HCT116 (cell line): ENCODE data around the gene PRRG2. TPM values are rescaled to one million over a fixed set of nuclear protein-coding genes. Genes with fewer than 3 reads are reported as not detected.
A peak's percentile ranks its signal among the peaks of the same experiment; 100 is the strongest.

Experiments
- ATAC-seq: fragments of 200-7000 bp; cut with Tn5 transposase; 2 replicates; pipeline ENCODE4 v1.9.1; 2020; ENCODE audit warnings: mild to moderate bottlenecking, moderate library complexity
- BruUV-seq: library from RNA; stranded (reverse); fragments of 400-500 nt; replicated peaks from 2 replicates; lab custom pipeline; 2021; lab: Mats Ljungman, UMichigan
- CTCF ChIA-PET: fragments of 300-600 bp; sonication (Branson Sonifier 250); formaldehyde crosslinking; loops from one replicate; lab custom pipeline; 2021; ENCODE audit warnings: antibody characterized with exemption; lab: Charles Lee
- POLR2A ChIA-PET: fragments of 300-600, 350-600 bp; sonication (Branson Sonifier 250); formaldehyde crosslinking; loops from one replicate; lab custom pipeline; 2021; ENCODE audit warnings: antibody characterized with exemption; lab: Charles Lee
- RAD21 ChIA-PET, 2 experiments: fragments of 300-600 bp; sonication (Branson Sonifier 250); formaldehyde crosslinking; loops; one replicate each; lab custom pipeline; 2023; ENCODE audit warnings: low total read pairs in 2 of 2; ENCODE audit not compliant: uncharacterized antibody in 2 of 2, unreplicated experiment in 2 of 2, low non-redundant PET in 1 of 2; lab: Charles Lee
- DNase-seq: peaks from one replicate; pipeline ENCODE4 v3.0.0-alpha.2; 2010; ENCODE audit warnings: low read depth, low spot score
- H2AFZ ChIP-seq: fragments of 200-600 bp; shearing (Covaris generic), sonication (generic); 2 replicates; pipeline ENCODE4 v1.6.1; 2017; ENCODE audit warnings: low read depth, mixed run types, mixed read lengths, antibody characterized with exemption, low read length; ENCODE audit not compliant: poor library complexity, severe bottlenecking
- H3K27ac ChIP-seq: 2 replicates; pipeline ENCODE4 v1.5.1; 2012; ENCODE audit warnings: low read depth, low read length
- H3K27me3 ChIP-seq: fragments of 200-600 bp; sonication (generic); 2 replicates; pipeline ENCODE4 v1.6.1; 2016; ENCODE audit warnings: mixed run types, low read length, mixed read lengths; ENCODE audit not compliant: insufficient read depth
- H3K36me3 ChIP-seq, 2 experiments: fragments of 200-500 bp in 1 of 2; fragments of 200-600 bp in 1 of 2; sonication (Bioruptor generic) in 1 of 2; sonication (generic) in 1 of 2; 2 replicates each; pipeline versions ENCODE4 v1.5.1 to v1.6.1; 2014 to 2016; ENCODE audit warnings: low read length in 2 of 2, inconsistent platforms in 1 of 2, mixed read lengths in 1 of 2, mixed run types in 1 of 2; ENCODE audit not compliant: insufficient read depth in 2 of 2, control insufficient read depth in 1 of 2
- H3K4me1 ChIP-seq, 2 experiments: fragments of 200-600 bp in 1 of 2; sonication (generic) in 1 of 2; 2 replicates each; pipeline versions ENCODE4 v1.5.1 to v1.6.1; 2012 to 2017; ENCODE audit warnings: low read length in 2 of 2, inconsistent platforms in 1 of 2, mild to moderate bottlenecking in 1 of 2, mixed read lengths in 1 of 2, mixed run types in 1 of 2, moderate library complexity in 1 of 2; ENCODE audit not compliant: insufficient read depth in 2 of 2, control insufficient read depth in 1 of 2
- H3K4me2 ChIP-seq: fragments of 200-600 bp; sonication (generic); 2 replicates; pipeline ENCODE4 v1.6.1; 2017; ENCODE audit warnings: mixed run types, low read length, mixed read lengths
- H3K4me3 ChIP-seq, 2 experiments: fragments of 200-600 bp in 1 of 2; sonication (generic) in 1 of 2; replicated peaks in 1 of 2; 2 replicates each; pipeline ENCODE4 v1.5.1; 2011 to 2016; ENCODE audit warnings: low read length in 2 of 2, control low read depth in 1 of 2, low read depth in 1 of 2, mild to moderate bottlenecking in 1 of 2, mixed read lengths in 1 of 2, mixed run types in 1 of 2
- H3K79me2 ChIP-seq: fragments of 200-600 bp; sonication (generic); 2 replicates; pipeline ENCODE4 v1.6.1; 2017; ENCODE audit warnings: mild to moderate bottlenecking, mixed run types, low read length, moderate library complexity, mixed read lengths; ENCODE audit not compliant: insufficient read depth
- H3K9ac ChIP-seq: fragments of 200-600 bp; sonication (generic); 2 replicates; pipeline ENCODE4 v1.6.1; 2016; ENCODE audit warnings: low read length, mixed read lengths
- H3K9me2 ChIP-seq: fragments of 200-600 bp; sonication (generic), shearing (Covaris generic); 2 replicates; pipeline ENCODE4 v1.6.1; 2017; ENCODE audit warnings: mixed run types, mild to moderate bottlenecking, moderate library complexity; ENCODE audit not compliant: insufficient read depth
- H3K9me3 ChIP-seq, 2 experiments: fragments of 200-500 bp in 1 of 2; fragments of 200-600 bp in 1 of 2; sonication (Bioruptor generic) in 1 of 2; sonication (generic) in 1 of 2; 2 replicates each; pipeline ENCODE4 v1.6.1; 2014 to 2017; ENCODE audit warnings: low read length in 2 of 2, mixed read lengths in 2 of 2, inconsistent platforms in 1 of 2, low read depth in 1 of 2, mild to moderate bottlenecking in 1 of 2, mixed run types in 1 of 2, moderate library complexity in 1 of 2; ENCODE audit not compliant: control insufficient read depth in 1 of 2, insufficient read depth in 1 of 2
- H4K20me1 ChIP-seq: fragments of 200-600 bp; sonication (generic), shearing (Covaris generic); 2 replicates; pipeline ENCODE4 v1.6.1; 2017; ENCODE audit warnings: mixed run types, mild to moderate bottlenecking, moderate library complexity; ENCODE audit not compliant: insufficient read depth
- FOSL1 ChIP-seq: IDR thresholded peaks from 2 replicates; pipeline ENCODE4 v1.6.1; 2012; ENCODE audit warnings: low read depth
- POLR2A ChIP-seq: IDR thresholded peaks from 2 replicates; pipeline ENCODE4 v1.7.0; 2011; ENCODE audit warnings: borderline replicate concordance; ENCODE audit not compliant: insufficient read depth, insufficient read length; ENCODE audit errors: extremely low read depth
- POLR2AphosphoS5 ChIP-seq: IDR thresholded peaks from 2 replicates; pipeline ENCODE4 v1.6.1; 2011; ENCODE audit warnings: mild to moderate bottlenecking, low read depth, low read length, moderate library complexity
- SIN3A ChIP-seq: IDR thresholded peaks from 2 replicates; pipeline ENCODE4 v1.6.1; 2012; ENCODE audit warnings: low read depth
- SP1 ChIP-seq: IDR thresholded peaks from 2 replicates; pipeline ENCODE4 v1.6.1; 2012; ENCODE audit warnings: low read depth
- ZBTB33 ChIP-seq: IDR thresholded peaks from 2 replicates; pipeline ENCODE4 v1.6.1; 2011; ENCODE audit warnings: mild to moderate bottlenecking, low read length, moderate library complexity; ENCODE audit not compliant: insufficient replicate concordance; ENCODE audit errors: extremely low read depth
- ZFX ChIP-seq: fragments of 450-650 bp; IDR thresholded peaks from 2 replicates; pipeline ENCODE4 v1.6.1; 2017
- intact Hi-C: fragments of 100-400 bp; cut with micrococcal nuclease; formaldehyde crosslinking; loops from 2 replicates; pipeline ENCODE4 v1.10.0; 2022
- total RNA-seq: library from RNA; stranded (reverse); gene quantifications from one replicate; pipeline ENCODE4 v1.2.1, GENCODE V29; 2021; ENCODE audit not compliant: unreplicated experiment

Gene PRRG2
- total RNA-seq, 1 experiment from 2014 or later = 6.2 TPM

GRCh38 chr19:49591731-49592485 is 10.8 kb downstream of the PRRG2 start:
- 0 out of 2 replicates have a peak, but pooled peaks have one; percentile 45 for TF ChIP-seq POLR2AphosphoS5
- no peak for TF ChIP-seq FOSL1
- TF ChIP-seq ZBTB33 = no peak
- TF ChIP-seq SP1 = no peak
- peak; percentile 24; the same call in 1 of the 2 replicates for TF ChIP-seq SIN3A
- TF ChIP-seq POLR2A = peak; percentile 16
- TF ChIP-seq ZFX = peak; percentile 84
- intact Hi-C loops = loop anchor here (2.0 to 5.0 kb wide), 2 partner anchors 85 to 173 kb away; partner anchors contain the start of gene PRMT1
- Histone ChIP-seq H3K4me2 (peak overlapping the region; percentile 83), H3K27me3 (no peaks in the 10 kb centered on the region), H4K20me1 (peaks cover 8% of the 10 kb centered on the region; the same call in 1 of the 2 replicates), H3K79me2 (peaks cover 39% of the 10 kb centered on the region), H3K9me3 (no peaks in the 10 kb centered on the region), H3K9ac (peak overlapping the region; percentile 99), H3K4me3 (peak overlapping the region; percentile 89 to 93), H2AFZ (no peak overlapping the region), H3K27ac (peak overlapping the region; percentile 99), H3K4me1 (peaks cover 10 to 33% of the 10 kb centered on the region in 2 experiments; a peak in 3 of 4 replicates), H3K36me3 (peaks cover 10 to 16% of the 10 kb centered on the region in 2 experiments; a peak in 3 of 4 replicates), H3K9me2 (no peaks in the 10 kb centered on the region)
- ChIA-PET POLR2A (interaction anchor here (1.0 to 5.4 kb wide), 2 partner anchors 11 to 48 kb away, joined by 3 to 50 read pairs; partner anchors contain the start of genes RRAS and SCAF1), RAD21 (interaction anchor here (0.6 to 0.7 kb wide), 2 partner anchors 41 to 47 kb away, joined by 4 to 6 read pairs; no protein-coding TSS in a partner anchor), CTCF (interaction anchor here (1.1 kb wide), 1 partner anchor 80 kb away, joined by 3 read pairs; no protein-coding TSS in a partner anchor)
- ATAC-seq (0 out of 2 replicates have a peak, but pooled peaks have one; percentile 6), DNase-seq (no peak)
- BruUV-seq = TSS peak; percentile 32
